ENCODE data around the gene SOX6.

DNA sequence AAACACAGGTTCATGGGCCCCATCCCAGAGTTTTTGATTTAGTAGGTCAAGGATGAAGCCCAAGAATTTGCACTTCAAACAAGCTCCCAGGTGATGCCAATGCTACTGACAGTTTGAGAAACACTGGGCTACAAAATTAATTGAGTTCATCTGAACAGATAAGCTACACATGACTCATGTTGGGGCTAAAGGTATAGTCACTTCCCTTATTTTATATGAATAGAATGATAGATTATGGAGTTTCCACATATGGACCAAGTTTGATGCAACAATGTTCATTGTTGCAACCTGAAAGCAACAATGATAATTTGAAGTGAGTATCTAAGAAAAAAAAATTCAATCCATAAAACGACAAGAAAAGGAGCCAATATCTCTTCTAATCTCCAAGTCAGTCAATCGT, 54.9 kb downstream of the SOX6 start:
- TF ChIP-seq, protein P1, sequence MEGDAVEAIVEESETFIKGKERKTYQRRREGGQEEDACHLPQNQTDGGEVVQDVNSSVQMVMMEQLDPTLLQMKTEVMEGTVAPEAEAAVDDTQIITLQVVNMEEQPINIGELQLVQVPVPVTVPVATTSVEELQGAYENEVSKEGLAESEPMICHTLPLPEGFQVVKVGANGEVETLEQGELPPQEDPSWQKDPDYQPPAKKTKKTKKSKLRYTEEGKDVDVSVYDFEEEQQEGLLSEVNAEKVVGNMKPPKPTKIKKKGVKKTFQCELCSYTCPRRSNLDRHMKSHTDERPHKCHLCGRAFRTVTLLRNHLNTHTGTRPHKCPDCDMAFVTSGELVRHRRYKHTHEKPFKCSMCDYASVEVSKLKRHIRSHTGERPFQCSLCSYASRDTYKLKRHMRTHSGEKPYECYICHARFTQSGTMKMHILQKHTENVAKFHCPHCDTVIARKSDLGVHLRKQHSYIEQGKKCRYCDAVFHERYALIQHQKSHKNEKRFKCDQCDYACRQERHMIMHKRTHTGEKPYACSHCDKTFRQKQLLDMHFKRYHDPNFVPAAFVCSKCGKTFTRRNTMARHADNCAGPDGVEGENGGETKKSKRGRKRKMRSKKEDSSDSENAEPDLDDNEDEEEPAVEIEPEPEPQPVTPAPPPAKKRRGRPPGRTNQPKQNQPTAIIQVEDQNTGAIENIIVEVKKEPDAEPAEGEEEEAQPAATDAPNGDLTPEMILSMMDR (IDR thresholded peaks at IDR 0.05), result no peak
- no peak for TF ChIP-seq POLR2A (IDR thresholded peaks at IDR 0.05)
